Endothelial cell of umbilical vein (primary cell): ENCODE data around the gene ANKRD13C. TPM values are rescaled to one million over a fixed set of nuclear protein-coding genes. Genes with fewer than 3 reads are reported as not detected.

Experiments
- BruUV-seq: library from RNA; stranded (reverse); fragments of 400-500 nt; replicated peaks from 2 replicates; lab custom pipeline; 2021; lab: Mats Ljungman, UMichigan
- CTCF ChIA-PET: fragments of 300-600, 350-600 bp; sonication (Branson Sonifier 250); formaldehyde crosslinking; loops from one replicate; lab custom pipeline; 2021; ENCODE audit warnings: antibody characterized with exemption, inconsistent platforms; lab: Charles Lee
- POLR2A ChIA-PET: fragments of 300-600, 350-600 bp; sonication (Branson Sonifier 250); formaldehyde crosslinking; loops from one replicate; lab custom pipeline; 2021; ENCODE audit warnings: antibody characterized with exemption, inconsistent platforms; lab: Charles Lee
- DNase-seq: peaks from one replicate; pipeline ENCODE4 v3.0.0-alpha.2; 2011; ENCODE audit warnings: low read depth, low spot score
- FAIRE-seq: peaks from 2 replicates; lab custom pipeline; 2011; peaks lifted over from hg19 to GRCh38; lab: Jason Lieb, UNC
- H2AFZ ChIP-seq: 2 replicates; pipeline ENCODE4 v1.6.0; 2012; ENCODE audit warnings: low read depth, low read length, control low read depth, inconsistent platforms
- H3K27ac ChIP-seq: 2 replicates; pipeline ENCODE4 v1.5.1; 2011; ENCODE audit warnings: low read depth, mild to moderate bottlenecking, control low read depth, low read length, moderate library complexity; ENCODE audit not compliant: insufficient read depth
- H3K27me3 ChIP-seq, 2 experiments: 2 replicates each; pipeline versions ENCODE4 v1.6.0 to v1.6.1; 2011; ENCODE audit warnings: low read length in 2 of 2, mixed read lengths in 1 of 2; ENCODE audit not compliant: control insufficient read depth in 2 of 2, insufficient read depth in 2 of 2
- H3K36me3 ChIP-seq, 2 experiments: 2 replicates in 1 of 2; 3 replicates in 1 of 2; pipeline ENCODE4 v1.5.1; 2011; ENCODE audit warnings: low read length in 2 of 2, mild to moderate bottlenecking in 1 of 2, moderate library complexity in 1 of 2; ENCODE audit not compliant: control insufficient read depth in 2 of 2, insufficient read depth in 2 of 2; ENCODE audit errors: extremely low read depth in 1 of 2
- H3K4me1 ChIP-seq: 3 replicates; pipeline ENCODE4 v1.5.1; 2011; ENCODE audit warnings: mild to moderate bottlenecking, low read length; ENCODE audit not compliant: control insufficient read depth, insufficient read depth; ENCODE audit errors: extremely low read depth
- H3K4me2 ChIP-seq: 2 replicates; pipeline ENCODE4 v1.6.1; 2011; ENCODE audit warnings: low read length, control low read depth, mixed read lengths; ENCODE audit not compliant: insufficient read depth
- H3K4me3 ChIP-seq, 3 experiments: fragments of 200-600 bp in 1 of 3; sonication (generic), shearing (Covaris generic) in 1 of 3; replicated peaks in 1 of 3; 2 replicates each; pipeline ENCODE4 v1.5.1; 2011 to 2016; ENCODE audit warnings: control low read depth in 3 of 3, low read length in 3 of 3, mild to moderate bottlenecking in 2 of 3, inconsistent platforms in 1 of 3, low read depth in 1 of 3, moderate library complexity in 1 of 3; ENCODE audit not compliant: insufficient read depth in 1 of 3
- H3K79me2 ChIP-seq: 2 replicates; pipeline ENCODE4 v1.6.0; 2012; ENCODE audit warnings: low read length, inconsistent platforms; ENCODE audit not compliant: control insufficient read depth, insufficient read depth
- H3K9ac ChIP-seq: replicated peaks from 2 replicates; pipeline ENCODE3; 2011; ENCODE audit warnings: low read length, control low read depth; ENCODE audit not compliant: insufficient read depth; ENCODE audit errors: extremely low read depth
- H3K9me1 ChIP-seq: replicated peaks from 3 replicates; pipeline ENCODE4 v1.6.0; 2011; ENCODE audit warnings: mild to moderate bottlenecking, low read length; ENCODE audit not compliant: control insufficient read depth, insufficient read depth; ENCODE audit errors: extremely low read depth
- H3K9me3 ChIP-seq: replicated peaks from 2 replicates; pipeline ENCODE4 v1.5.1; 2012; ENCODE audit warnings: low read length, inconsistent platforms; ENCODE audit not compliant: control insufficient read depth, insufficient read depth
- H4K20me1 ChIP-seq: replicated peaks from 2 replicates; pipeline ENCODE3; 2011; ENCODE audit warnings: mild to moderate bottlenecking, low read length; ENCODE audit not compliant: control insufficient read depth, insufficient read depth; ENCODE audit errors: extremely low read depth
- EZH2 ChIP-seq: IDR thresholded peaks from 2 replicates; pipeline ENCODE4 v1.6.1; 2012; ENCODE audit warnings: borderline replicate concordance, low read depth, mild to moderate bottlenecking, moderate library complexity, low read length, inconsistent platforms; ENCODE audit not compliant: severe bottlenecking
- FOS ChIP-seq: IDR thresholded peaks from 2 replicates; pipeline ENCODE4 v1.6.1; 2011; ENCODE audit warnings: mild to moderate bottlenecking, low read length, moderate library complexity, borderline replicate concordance; ENCODE audit not compliant: insufficient read depth
- GATA2 ChIP-seq: IDR thresholded peaks from 2 replicates; pipeline ENCODE4 v1.7.0; 2011; ENCODE audit warnings: low read depth, mild to moderate bottlenecking, moderate library complexity, mixed read lengths, low read length; ENCODE audit not compliant: insufficient read length, insufficient read depth
- JUN ChIP-seq: IDR thresholded peaks from 2 replicates; pipeline ENCODE4 v1.6.1; 2011; ENCODE audit warnings: borderline replicate concordance, low read depth; ENCODE audit not compliant: insufficient read length, insufficient read depth
- MYC ChIP-seq: IDR thresholded peaks from one replicate; pipeline ENCODE4 v1.6.1; 2011; ENCODE audit warnings: mild to moderate bottlenecking, low read depth, low read length
- POLR2A ChIP-seq: IDR thresholded peaks from 2 replicates; pipeline ENCODE4 v1.6.1; 2012; ENCODE audit warnings: low read depth, mild to moderate bottlenecking, control low read depth, low read length
- POLR2AphosphoS5 ChIP-seq: IDR thresholded peaks from 2 replicates; pipeline ENCODE4 v1.6.1; 2012; ENCODE audit warnings: low read depth, mild to moderate bottlenecking, control low read depth, low read length, moderate library complexity; ENCODE audit not compliant: insufficient read depth
- dilution Hi-C: fragments of 300-500 bp; cut with MboI; formaldehyde crosslinking; loops from one replicate; pipeline ENCODE4 v1.15.0; 2019; ENCODE audit warnings: low sequenced_read_pairs; ENCODE audit not compliant: extremely low pct_ligation_motif_present
- intact Hi-C: fragments of 100-400 bp; cut with micrococcal nuclease; formaldehyde crosslinking; loops from one replicate; pipeline ENCODE4 v1.10.0; 2022
- polyA plus RNA-seq, 4 experiments: library from polyadenylated mRNA; depleted of rRNA in 3 of 4; stranded (reverse) in 3 of 4; unstranded in 1 of 4; fragments of >200 nt; gene quantifications; 2 replicates each; pipeline versions ENCODE4 v1.2.1 to v1.2.3, GENCODE V29; 2011 to 2012; ENCODE audit warnings: missing spikeins in 1 of 4
- total RNA-seq: library from RNA; stranded (reverse); gene quantifications from 2 replicates; pipeline ENCODE4 v1.2.3, GENCODE V29; 2021
- TF ChIP-seq, protein P1 (sequence below): IDR thresholded peaks from 2 replicates; pipeline ENCODE4 v1.6.1; 2011; ENCODE audit not compliant: insufficient read depth, insufficient read length
- TF ChIP-seq, protein P2 (sequence below), 2 donors: IDR thresholded peaks; 1 replicate in 1 of 2; 2 replicates in 1 of 2; pipeline ENCODE4 v1.5.1; 2011; ENCODE audit warnings: low read length in 2 of 2, mild to moderate bottlenecking in 2 of 2, moderate library complexity in 2 of 2, control low read depth in 1 of 2, inconsistent platforms in 1 of 2, low read depth in 1 of 2; ENCODE audit not compliant: insufficient read depth in 1 of 2; ENCODE audit errors: extremely low read depth in 1 of 2

Gene ANKRD13C
- total and polyA plus RNA-seq, 2 donors (not counting 3 experiments of a cell fraction or from before 2014, with no cell fraction given): 4.6 to 17.3 TPM

DNA sequence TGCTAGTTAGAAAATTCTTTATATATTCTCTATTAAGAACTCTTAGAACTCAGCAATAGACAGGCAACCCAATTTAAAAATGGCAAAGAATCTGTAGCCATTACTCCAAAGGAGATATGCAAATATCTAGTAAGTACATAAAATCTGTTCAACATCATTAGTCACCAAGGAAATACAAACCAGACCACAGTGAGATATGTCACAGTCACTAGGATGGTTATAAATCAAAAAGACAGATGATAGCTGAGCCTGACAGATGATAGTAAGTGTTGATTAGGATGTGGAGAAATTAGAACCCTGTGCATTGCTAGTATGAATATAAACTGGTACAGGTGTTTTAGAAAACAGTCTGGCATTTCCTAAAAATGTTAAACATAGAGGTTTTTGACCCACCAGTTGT is 106.8 kb downstream of the ANKRD13C start:
- BruUV-seq: no TSS peak
- H3K79me2 ChIP-seq: peaks cover 4% of the 10 kb centered on the region
- ChIA-PET CTCF (no interaction called here), POLR2A (no interaction called here)
- FAIRE-seq: no peak
- no peak overlapping the region for H2AFZ ChIP-seq
- no peaks in the 10 kb centered on the region for H3K9me3 ChIP-seq
- intact Hi-C loops: loop anchor here (5.0 kb wide), 1 partner anchor 820 kb away; no protein-coding TSS in a partner anchor
- no peak overlapping the region for H3K9ac ChIP-seq
- no peak overlapping the region for H3K4me3 ChIP-seq
- dilution Hi-C loops: no loop called here
- TF ChIP-seq GATA2 (no peak), FOS (no peak), EZH2 (no peak)
- no peak overlapping the region for H3K4me2 ChIP-seq
- H3K36me3 ChIP-seq: peaks cover 22 to 72% of the 10 kb centered on the region in 2 experiments
- no peaks in the 10 kb centered on the region for H3K4me1 ChIP-seq
- H3K9me1 ChIP-seq: no peaks in the 10 kb centered on the region
- H3K27me3 ChIP-seq: no peaks in the 10 kb centered on the region
- H3K27ac ChIP-seq: no peak overlapping the region
- peaks cover 3% of the 10 kb centered on the region for H4K20me1 ChIP-seq
- DNase-seq: no peak

DNA sequence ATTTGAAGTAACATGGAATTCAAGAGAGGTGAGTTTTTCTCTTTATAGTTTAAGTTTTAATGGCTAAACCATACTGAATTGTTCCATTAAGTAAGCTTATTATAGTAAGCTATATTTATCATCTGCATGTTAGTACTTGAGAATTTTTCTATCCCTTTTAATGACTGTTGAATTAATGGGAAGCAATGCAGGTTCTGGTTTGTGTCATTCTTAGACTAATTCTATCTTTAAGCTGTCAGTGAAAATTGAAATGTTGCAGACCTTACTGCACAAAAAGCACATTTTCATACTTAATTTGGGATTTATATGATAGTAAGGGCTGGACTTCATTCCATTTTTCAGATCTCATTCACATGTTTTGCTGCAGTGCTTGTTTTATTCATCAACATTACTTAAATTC is 107.4 kb downstream of the ANKRD13C start:
- Histone ChIP-seq H2AFZ (no peak overlapping the region), H3K9me1 (no peaks in the 10 kb centered on the region), H4K20me1 (peaks cover 3% of the 10 kb centered on the region), H3K79me2 (peaks cover 4% of the 10 kb centered on the region), H3K9me3 (no peaks in the 10 kb centered on the region), H3K27me3 (no peaks in the 10 kb centered on the region), H3K4me1 (no peaks in the 10 kb centered on the region), H3K9ac (no peak overlapping the region), H3K27ac (no peak overlapping the region), H3K36me3 (peaks cover 22 to 73% of the 10 kb centered on the region in 2 experiments), H3K4me3 (no peak overlapping the region), H3K4me2 (no peak overlapping the region)
- intact Hi-C loops: loop anchor here (5.0 kb wide), 1 partner anchor 820 kb away; no protein-coding TSS in a partner anchor
- ChIA-PET CTCF (no interaction called here), POLR2A (no interaction called here)
- dilution Hi-C loops: no loop called here
- TF ChIP-seq MYC (no peak), JUN (no peak), FOS (no peak), GATA2 (no peak), POLR2A (no peak), POLR2AphosphoS5 (no peak), EZH2 (no peak)
- TF ChIP-seq, protein P1, sequence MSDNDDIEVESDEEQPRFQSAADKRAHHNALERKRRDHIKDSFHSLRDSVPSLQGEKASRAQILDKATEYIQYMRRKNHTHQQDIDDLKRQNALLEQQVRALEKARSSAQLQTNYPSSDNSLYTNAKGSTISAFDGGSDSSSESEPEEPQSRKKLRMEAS: no peak
- TF ChIP-seq, protein P2, sequence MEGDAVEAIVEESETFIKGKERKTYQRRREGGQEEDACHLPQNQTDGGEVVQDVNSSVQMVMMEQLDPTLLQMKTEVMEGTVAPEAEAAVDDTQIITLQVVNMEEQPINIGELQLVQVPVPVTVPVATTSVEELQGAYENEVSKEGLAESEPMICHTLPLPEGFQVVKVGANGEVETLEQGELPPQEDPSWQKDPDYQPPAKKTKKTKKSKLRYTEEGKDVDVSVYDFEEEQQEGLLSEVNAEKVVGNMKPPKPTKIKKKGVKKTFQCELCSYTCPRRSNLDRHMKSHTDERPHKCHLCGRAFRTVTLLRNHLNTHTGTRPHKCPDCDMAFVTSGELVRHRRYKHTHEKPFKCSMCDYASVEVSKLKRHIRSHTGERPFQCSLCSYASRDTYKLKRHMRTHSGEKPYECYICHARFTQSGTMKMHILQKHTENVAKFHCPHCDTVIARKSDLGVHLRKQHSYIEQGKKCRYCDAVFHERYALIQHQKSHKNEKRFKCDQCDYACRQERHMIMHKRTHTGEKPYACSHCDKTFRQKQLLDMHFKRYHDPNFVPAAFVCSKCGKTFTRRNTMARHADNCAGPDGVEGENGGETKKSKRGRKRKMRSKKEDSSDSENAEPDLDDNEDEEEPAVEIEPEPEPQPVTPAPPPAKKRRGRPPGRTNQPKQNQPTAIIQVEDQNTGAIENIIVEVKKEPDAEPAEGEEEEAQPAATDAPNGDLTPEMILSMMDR (IDR thresholded peaks at IDR 0.05; ENCODE audit: extremely low read depth in 1 of 2, insufficient read depth in 1 of 2, low read depth in 1 of 2, low read length in 2 of 2): no peak
- no peak for DNase-seq
- no TSS peak for BruUV-seq
- FAIRE-seq: no peak
